Stimulated activated CD8-positive, alpha-beta memory T cell treated with anti-CD3 and anti-CD28 coated beads, Interleukin-7, amount 100 ng/mL, for 1 hour (primary cell): ENCODE data around the gene CDK11B.

Experiments
- DNase-seq, 2 donors: peaks; one replicate each; pipeline ENCODE4 v3.0.0-alpha.2; 2020; ENCODE audit warnings: low read depth in 2 of 2

Gene CDK11B

GRCh38 chr1:1616045-1616790, 42.6 kb downstream of the CDK11B start:
- no peak for DNase-seq

- DNase-seq: peak; percentile 95 to 97
Measured at GRCh38 chr1:1615256-1616044, 43.4 kb downstream of the CDK11B start, which contains the start of gene MIB2. Gene MIB2, plus strand, starts transcription at chr1:1615500. Its CDS starts 7,953 bp downstream, at chr1:1623453.

GRCh38 chr1:1614954-1615255, 43.9 kb downstream of the CDK11B start:
- DNase-seq: no peak

GRCh38 chr1:1614204-1614953, 44.4 kb downstream of the CDK11B start:
- DNase-seq: no peak

- no peak for DNase-seq
Measured at GRCh38 chr1:1613509-1614082, 45.2 kb downstream of the CDK11B start.

GRCh38 chr1:1612104-1612400, 46.8 kb downstream of the CDK11B start:
- DNase-seq: no peak

- no peak for DNase-seq
Measured at GRCh38 chr1:1610796-1611195, 48.0 kb downstream of the CDK11B start.

- no peak for DNase-seq
Measured at GRCh38 chr1:1609822-1610485, 48.9 kb downstream of the CDK11B start.

GRCh38 chr1:1606232-1606631, 52.6 kb downstream of the CDK11B start:
- no peak for DNase-seq

- no peak for DNase-seq
Measured at GRCh38 chr1:1605724-1606123, 53.1 kb downstream of the CDK11B start.

- no peak for DNase-seq
Measured at GRCh38 chr1:1605034-1605591, 53.7 kb downstream of the CDK11B start.

- DNase-seq: no peak
Measured at GRCh38 chr1:1604374-1605033, 54.3 kb downstream of the CDK11B start.

GRCh38 chr1:1603671-1604373, 55.0 kb downstream of the CDK11B start:
- DNase-seq: no peak

- DNase-seq: no peak
Measured at GRCh38 chr1:1602968-1603506, 55.8 kb downstream of the CDK11B start.

GRCh38 chr1:1602304-1602967, 56.4 kb downstream of the CDK11B start:
- DNase-seq: no peak

GRCh38 chr1:1601564-1602303, 57.1 kb downstream of the CDK11B start:
- no peak for DNase-seq

- DNase-seq: no peak
Measured at GRCh38 chr1:1600861-1601563, 57.8 kb downstream of the CDK11B start.
